Measurements from ENCODE around the gene HJV.

HJV gene

DNA sequence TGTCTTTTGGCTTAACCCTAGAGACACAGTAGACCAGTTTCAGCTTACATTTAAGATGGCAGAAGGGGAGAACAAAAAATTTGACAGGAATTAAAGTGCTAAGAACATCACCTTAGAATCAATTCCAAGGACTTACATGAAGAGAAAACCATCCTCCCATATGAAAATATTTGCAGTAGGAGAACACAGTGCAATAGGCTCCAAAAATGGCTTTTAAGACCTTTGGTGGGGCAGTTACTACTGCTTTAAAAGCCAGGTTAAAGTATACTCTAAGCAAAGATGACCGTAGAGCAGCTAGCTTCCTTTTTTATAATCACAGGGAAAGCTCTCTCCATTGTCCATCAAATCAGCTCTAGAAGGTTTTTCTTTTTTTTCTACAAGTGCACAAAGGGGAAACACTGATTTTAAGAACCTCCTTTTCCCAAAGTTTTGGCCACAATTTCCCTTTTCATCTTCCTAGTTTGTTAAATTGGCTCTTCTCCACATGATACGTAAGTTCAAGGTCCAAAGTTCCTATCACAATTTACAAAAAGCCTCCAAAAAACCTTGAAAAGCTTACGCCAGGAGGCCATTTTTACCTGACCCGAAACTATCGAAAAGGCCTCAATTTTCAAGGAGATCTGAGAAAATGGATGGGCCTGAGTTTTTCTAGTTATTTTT, 28.4 kb downstream of the HJV start:
- DNase-seq (ENCODE audit: low read depth) = no peak

DNA sequence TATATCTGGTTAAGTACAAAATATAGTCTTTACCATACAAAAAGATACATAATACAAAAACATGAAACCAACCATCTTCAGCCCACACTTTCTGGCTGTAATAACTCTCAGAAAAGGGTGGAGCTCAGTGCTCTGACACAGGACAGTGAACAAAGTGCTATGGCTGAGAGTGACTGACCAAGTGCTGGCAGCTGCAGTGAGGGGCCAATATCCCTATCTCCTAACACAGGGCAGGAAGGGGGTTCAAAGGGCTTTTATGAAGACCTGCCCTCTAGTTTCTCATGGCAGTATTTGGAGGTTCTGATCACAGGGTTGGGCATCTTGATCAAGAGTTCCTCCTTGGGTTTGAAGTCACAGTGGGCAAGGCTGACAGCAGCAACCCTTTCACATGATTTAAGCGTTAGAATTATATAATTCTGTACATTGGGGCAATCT, 29.0 kb downstream of the HJV start:
- DNase-seq (ENCODE audit: low read depth) = no peak

DNA sequence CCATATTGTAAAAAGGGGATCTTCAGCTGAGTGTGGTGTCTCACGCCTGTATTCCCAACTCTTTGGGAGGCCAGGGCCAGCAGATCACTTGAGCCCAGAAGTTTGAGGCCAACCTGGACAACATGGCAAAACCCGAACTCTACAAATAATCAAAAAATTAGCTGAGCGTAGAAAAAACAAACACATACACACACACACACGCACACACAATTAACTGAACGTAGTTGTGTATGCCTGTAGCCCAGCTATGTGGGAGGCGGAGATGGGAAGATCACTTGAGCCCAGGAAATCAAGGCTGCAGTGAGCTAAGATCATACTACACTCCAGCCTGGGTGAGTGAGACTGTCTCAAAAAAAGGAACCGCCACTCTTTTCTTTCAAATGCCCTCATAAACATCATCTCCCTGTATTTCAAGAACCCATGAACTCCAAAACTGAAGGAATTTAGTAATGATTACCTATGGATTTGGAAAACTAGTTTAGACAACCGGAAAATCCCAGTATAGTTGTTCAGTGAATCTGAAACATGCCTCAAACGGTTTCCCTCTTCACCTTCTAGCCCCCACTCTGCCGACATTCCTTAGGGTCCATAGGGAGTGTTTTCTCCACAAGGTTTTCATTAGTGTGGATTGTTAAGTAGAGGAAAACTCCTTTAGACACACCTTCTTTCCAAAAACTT, 29.7 kb downstream of the HJV start:
- no peak for DNase-seq (ENCODE audit: low read depth)

DNA sequence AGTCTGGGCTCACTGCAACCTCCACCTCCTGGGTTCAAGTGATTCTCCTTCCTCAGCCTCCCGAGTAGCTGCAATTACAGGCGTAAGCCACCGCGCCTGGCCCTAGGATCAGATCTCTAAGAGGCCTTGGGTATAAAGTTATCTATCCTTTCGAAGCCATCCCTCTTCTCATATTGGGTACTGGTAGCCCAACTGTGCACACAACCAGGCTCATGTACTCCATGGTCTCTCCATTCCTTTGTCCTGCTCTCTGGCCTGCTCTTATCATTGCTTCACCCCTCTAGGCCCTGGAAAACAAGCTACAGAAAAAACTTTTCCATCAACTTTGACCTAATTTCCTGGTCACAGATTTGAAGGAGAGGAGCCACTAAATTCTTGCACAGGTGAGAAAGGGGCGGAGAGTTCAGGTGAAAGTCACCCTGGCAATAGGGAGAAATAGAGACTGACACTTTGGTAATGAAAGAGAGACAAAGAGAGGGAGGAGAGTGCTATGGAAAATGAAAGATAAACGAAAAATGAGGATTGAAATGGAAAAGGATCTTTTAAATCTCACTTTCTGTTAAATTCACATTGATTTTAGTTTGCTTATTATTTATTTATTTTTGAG, 31.2 kb downstream of the HJV start:
- no peak for DNase-seq (ENCODE audit: low read depth)

DNA sequence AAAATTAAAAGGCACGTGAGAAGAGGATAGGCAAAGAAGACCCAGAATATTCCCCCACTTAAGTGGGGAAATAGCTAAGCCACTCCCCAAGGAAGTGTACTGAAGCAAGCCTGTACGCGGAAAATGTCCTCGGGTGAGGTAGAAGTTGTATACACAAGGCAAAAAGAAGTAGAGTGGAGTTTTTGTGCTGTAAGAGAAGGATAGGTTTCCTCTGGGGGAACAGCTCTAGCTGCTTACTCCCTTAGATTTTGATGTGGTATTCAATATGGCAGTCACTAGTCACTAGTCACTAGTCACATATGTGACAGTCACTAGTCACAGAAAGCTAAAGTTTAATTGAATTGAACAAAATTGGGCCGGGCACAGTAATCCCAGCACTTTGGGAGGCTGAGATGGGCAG, 32.8 kb downstream of the HJV start:
- DNase-seq (ENCODE audit: low read depth) = no peak

DNA sequence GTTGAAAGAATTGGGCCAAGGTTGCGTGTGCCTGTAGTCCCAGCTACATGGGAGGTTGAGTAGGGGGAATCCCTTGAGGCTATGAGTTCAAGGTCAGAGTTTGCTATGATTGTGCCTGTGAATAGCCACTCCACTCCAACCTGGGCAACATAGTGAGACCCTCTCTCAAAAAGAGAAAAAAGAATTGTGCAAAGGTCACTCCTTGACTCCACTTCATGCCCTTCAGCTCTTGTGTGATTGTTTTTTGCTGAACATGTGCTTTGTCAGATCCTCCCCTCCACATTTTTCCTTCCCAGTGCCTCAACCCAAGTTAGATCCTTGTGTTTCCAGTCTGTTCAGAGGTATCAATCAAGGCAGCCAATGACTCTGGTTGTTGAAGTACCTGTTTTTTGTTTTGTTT, 33.6 kb downstream of the HJV start:
- no peak for DNase-seq (ENCODE audit: low read depth)

DNA sequence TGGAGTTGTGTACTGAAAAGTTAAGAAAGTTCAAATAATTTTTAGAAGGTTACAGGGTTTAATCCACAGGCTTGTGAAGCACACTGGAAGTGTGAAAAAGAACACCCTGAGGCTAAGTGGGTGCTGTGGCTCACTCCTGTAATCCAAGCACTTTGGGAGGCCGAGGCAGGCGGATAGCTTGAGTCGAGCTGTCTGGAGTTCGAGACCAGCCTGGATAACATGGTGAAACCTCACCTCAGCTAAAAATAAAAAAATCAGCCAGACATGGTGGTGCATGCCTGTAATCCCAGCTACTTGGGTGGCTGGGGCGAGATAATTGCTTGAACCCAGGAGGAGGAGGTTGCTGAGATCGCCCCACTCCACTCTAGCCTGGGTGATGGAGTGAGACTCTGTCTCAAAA, 35.0 kb downstream of the HJV start:
- DNase-seq (ENCODE audit: low read depth) = no peak

DNA sequence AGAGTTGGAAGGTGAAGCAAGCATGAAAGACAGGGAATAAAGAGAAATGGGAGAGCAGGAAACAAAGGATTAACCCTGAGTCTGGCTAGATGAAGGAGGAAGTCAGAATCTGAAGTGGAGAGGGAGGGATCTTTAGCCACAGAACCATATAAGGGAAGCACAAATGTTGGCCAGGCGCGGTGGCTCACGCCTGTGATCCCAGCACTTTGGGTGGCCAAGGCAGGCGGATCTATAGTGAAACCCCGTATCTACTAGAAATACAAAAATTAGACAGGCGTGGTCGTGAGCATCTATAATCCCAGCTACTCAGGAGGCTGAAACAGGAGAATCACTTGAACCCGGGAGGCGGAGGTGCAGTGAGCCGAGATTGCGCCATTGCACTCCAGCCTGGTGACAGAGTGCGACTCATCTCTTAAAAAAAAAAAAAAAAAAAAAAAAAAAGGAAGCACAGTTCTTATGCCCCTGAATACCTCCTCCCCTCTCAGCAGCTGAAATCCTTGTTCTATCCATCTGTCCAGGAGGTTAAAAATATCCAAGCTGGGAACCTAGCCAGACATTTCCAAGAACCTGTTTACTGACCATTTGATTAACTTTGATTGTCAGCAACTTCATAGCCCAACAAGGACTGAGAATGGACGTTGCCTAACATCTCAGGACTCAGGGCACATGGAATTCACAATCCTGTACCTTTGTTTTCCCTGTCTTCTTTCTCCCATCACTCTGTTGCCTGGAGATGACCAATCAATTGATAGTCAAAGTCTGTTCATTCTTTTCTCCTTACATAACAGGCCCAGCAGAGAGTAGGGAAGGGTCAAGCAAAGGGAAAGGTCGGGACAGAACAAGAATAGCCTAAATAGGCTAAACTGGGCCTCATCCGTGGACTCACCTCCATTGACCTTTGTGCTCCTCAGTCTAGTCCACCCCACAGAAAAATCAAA, 35.8 kb downstream of the HJV start:
- no peak for DNase-seq (ENCODE audit: low read depth)

DNA sequence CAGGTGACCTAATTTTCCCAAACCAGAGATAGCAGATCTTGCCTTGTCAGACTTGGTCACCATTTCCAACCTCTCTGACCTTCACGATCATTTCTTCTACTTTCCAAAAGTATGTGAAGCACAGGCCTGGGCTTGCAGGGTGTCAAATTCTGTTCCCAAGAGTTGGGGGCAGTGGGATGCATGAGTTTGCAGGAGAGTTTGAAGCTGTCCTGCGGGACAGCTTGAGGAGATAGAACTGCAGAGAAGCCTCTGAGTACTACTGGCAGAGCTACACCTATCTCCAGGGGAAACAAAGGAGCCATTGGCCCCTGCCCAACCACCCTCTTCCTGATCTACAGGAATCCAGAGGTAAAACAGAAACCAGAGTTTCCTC, 36.4 kb downstream of the HJV start:
- no peak for DNase-seq (ENCODE audit: low read depth)

DNA sequence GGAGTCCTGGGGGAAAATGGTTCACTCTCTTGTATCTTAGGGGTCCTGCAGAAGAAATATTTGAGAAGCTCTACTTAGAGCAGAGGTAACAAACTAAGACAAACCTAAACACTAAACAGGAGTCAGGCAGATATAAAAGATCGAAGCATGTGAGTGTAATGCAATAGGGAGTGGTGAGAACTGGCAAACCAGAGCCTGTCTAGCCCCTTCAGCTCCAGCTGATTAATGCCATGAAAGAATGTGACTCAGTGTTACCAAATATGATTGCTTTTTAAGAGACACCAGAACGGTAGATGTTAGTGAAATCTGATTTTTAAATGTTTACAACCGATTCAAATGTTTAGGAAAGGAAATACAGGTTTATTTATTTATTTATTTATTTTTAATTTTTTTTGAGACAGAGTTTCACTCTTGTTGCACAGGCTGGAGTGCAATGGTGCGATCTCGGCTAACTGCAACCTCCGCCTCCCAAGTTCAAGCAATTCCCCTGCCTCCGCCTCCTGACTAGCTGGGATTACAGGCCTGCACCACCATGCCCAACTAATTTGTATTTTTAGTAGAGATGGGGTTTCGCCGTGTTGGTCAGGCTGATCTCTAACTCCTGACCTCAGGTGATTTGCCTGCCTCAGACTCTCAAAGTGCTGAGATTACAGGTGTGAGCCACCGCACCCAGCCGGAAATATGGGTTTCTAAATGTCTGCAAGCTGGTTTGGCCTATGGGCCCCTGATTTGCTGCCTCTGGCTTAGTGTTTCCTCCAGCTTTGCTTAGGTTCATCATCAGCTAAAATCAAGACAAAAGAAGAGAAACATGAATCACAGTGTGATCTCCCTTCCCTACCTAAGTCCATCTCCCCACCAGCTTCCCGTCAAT, 37.3 kb downstream of the HJV start:
- no peak for DNase-seq (ENCODE audit: low read depth)

DNA sequence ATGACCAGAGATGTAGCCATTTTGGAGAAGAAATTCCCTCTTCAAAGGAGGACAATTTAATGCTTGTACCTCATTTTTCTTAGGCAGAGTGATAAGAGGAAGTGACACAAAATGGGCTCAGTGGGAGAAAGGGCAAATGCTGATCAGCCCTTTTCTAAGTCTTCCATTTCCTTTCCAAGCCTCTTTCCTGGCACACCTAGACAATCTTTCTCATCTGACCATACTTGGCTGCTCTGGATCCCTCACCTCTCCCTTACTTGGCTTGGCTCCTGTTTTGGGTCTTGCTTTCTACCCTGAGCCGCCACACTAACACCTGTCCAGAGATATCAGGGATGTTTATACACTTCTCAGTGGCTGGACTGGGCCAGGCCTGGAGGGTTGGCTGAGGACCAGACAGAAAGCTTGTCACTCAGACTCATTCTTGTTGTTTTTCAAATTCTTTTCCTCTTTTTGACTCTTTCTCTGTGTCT, 38.3 kb downstream of the HJV start:
- DNase-seq (ENCODE audit: low read depth) = no peak

DNA sequence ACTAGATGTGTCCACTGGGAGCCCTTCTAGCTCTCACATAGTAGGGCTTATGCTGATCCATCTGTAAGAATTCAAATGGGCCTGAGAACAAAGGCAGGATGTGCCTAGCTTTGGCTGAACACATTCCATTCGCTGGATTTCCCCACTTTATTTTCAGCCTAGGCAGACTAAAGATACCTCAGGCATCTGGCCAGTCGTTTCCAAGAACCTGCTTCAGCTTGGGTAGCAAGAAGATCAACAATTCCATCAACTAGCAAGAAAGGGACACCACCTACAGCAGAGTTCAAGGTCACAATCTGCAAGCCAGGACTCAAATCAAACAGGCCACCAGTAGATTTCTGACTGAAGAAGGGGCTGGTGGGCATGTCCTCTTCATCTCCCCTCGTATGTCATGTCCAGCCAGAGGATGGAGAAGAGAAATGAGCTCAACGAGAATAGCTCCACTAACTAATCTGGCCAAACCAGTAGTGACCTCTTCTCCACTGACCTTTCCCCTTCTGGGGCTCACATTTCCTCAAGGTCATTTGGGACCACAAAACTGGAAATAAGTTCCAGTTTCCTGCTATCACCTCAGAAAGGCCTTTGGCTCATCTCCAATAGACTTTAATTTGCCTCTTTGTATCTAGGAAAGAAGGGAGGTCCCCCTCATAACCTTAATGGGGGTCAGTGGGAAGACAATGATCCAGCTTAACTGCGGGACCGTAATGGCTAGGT, 39.4 kb downstream of the HJV start:
- no peak for DNase-seq (ENCODE audit: low read depth)

DNA sequence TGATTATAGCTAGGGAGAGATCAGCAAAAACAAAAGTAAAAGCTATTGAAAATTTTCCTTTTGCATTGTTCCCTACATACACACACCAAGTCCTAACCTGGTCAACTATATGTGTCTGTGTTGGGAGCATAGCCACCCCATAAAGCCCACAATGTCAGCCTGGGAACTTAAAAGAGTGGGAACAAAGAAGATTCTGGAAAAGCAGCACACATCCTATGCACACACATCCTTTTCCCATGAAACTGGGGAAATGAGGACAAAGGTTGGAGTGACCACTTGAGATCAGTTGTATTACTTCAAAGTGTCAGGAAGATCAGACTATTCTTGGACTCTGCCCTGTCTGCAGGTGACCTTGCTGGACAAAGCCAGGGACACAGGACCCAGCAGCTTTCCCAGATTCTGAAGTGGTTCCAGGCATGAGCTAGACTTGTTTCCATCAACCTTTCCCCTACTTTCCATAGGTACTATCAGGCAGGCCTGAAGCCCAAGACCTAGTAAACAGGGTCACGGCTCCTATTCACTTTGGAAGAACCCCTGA, 41.0 kb downstream of the HJV start:
- DNase-seq (ENCODE audit: low read depth) = no peak

DNA sequence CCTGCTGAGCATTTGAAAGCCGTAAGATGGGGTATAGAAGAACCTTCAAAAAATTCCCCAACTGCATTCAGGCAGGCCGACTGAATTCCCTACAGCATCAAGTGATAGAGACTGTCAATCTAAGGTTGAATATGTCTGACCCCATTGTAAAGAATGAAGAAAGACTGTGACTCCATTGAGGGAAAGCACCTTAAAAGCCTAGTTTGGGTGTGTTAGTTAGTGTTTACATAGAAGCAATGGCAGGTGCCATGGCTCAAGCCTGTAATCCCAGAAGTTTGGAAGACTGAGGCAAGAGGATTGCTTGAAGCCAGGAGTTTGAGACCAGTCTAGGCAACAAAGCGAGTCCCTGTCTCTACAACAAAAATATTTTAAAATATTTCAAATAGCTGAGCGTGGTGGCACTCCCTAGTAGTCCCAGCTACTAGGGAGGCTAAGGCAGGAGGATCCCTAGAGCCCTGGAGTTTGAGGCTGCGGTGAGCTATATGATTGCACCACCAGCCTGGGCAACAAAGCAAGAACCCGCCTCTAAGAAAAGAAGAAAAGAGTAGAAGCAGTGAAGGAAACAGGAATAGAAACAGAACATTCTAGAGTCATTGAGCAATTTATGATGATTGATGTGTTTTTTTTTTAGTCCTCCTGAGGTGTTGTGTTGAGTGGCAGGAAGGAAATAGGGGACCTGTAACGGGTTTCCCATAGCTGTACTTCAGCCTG, 41.6 kb downstream of the HJV start:
- DNase-seq (ENCODE audit: low read depth) = no peak

DNA sequence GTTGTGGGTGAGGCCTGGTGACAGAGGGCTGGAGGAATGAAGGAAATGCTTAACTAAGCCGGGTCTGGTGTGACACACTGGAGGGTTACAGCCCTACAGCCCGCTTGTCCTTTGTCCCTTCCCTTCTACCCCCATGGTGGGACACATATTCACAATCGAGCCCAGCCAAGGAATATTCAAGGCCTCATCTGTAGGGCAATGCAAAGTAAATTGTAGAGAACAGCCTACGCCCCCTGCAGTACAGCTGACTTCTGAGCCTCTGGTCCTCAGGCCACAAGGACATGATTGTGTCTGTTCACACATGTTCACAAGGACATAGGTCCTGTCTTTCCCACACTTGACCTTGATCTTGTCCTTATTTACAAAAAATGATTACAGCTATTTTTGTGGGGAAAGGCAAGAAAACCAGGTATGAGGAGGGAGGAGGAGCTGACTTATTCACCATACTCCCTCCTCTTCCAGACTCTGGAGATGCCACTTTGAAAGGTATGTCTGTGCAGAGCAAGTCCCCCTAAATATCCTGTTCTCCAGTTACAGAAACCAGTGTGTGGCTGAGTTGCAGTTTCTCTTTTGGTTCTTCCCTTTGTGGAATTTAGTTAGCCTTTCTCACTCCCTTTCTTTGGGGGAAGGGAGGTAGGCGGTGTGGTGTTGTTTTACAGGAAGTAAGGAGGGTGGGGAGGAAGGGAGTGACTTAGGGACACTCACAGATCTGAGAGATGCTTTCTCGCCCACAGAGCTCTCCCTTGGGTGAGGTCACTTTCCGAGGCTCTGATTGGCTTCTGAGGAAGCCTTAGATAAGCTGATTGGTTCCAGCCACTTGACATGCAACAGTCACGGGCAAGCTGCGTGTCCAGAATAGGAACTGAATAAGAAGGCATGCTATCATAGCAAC, 42.4 kb downstream of the HJV start:
- peak; percentile 45 for DNase-seq (ENCODE audit: low read depth)

DNA sequence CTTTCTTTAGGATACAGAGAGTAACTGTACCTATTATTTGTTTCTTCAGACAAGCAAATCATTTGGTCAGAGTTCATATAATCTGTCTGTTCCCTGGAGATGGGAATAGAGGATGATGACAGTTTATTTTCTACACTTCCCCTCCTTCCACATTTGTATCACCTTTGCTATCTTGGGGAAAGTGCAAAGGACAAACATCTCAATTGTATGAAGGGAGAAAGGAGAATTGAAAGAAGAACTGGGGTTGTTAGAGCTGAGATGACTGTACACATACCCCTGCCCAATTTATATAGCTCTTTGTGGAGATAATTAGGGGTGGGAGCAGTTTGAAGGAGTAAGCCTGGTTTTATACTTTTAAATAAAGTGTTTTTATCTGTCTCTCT, 43.1 kb downstream of the HJV start:
- DNase-seq (ENCODE audit: low read depth) = no peak

DNA sequence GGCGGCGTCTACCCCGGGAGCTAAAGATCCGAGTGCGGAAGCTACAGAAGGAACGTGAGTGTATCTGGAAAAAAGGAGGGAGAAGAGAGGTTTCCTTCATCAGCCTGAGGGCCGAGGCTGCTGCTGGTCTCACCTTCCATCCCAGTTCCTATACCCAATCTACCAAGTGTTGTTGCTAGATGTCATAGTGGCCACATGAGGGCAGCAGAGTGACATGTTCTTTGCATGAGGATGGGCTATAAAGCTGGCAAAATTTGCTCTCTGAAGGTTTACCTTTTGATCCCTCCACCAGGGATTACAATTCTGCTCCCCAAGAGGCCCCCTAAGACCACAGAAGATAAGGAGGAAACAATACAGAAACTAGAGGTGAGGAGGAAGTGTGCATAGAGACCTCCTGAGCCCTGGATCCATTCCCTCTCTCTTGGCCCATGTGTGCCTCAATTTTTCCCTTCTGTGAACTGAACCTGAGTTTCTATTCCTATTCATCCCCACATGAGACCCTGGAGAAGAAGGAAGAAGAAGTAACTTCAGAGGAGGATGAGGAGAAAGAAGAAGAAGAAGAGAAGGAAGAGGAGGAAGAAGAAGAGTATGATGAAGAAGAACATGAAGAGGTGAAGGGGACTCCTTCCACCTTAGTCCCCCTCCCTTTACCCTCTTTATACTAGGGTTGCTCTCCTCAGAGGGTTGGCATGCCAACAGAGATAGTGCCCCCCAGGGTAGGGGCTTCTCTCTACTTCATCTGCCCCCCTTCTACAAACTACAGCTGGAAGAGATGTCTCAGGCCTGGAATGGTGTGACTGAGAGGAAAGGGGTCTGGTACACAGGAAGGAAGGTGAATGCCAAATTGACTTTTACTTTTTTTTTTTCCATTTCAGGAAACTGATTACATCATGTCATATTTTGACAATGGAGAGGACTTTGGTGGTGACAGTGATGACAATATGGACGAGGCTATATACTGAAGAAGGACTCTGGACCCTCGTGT, 43.8 kb downstream of the HJV start:
- peak; percentile 56 for DNase-seq (ENCODE audit: low read depth)

DNA sequence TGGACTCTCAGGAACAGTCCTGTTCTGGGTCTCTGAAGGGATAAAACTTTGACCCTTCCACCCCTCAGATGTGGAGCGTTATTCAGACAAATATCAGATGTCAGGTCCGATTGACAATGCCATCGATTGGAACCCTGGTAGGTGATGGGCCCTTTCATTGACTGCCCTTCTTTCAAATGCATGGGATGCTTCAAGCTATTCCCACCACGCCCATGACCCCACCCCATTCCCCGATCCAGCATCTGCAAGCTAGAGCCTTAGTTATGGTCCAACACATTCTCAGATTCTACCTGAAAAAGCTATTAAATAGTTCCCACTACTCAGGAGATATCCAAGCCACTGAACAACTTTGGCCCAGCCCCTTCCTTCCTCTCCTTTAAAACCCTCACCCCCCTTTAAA, 44.5 kb downstream of the HJV start:
- DNase-seq (ENCODE audit: low read depth) = no peak
